ENCODE results near the gene TSPAN12. TPM values are rescaled to one million over a fixed set of nuclear protein-coding genes. Genes with fewer than 3 reads are reported as not detected.

TSPAN12 gene
- total and polyA plus RNA-seq, 7 donors, result 1.5 to 3.8 (median 2.3) TPM

- no peak overlapping the region for H3K27ac ChIP-seq
- no peak for DNase-seq
- no peaks in the 10 kb centered on the region for H3K4me1 ChIP-seq
- ATAC-seq, result no peak
- intact Hi-C loops (cut with DNase I), result no loop called here
- no peak for TF ChIP-seq CTCF (IDR thresholded peaks at IDR 0.05)
- 86 to 100% (median 93%) methylated on average over 1 of the region's 1 CpG for WGBS, 3 donors
- no peak overlapping the region for H3K4me3 ChIP-seq
- H3K27me3 ChIP-seq (ENCODE audit: insufficient read depth in 3 of 3, low read length in 2 of 3), result no peaks in the 10 kb centered on the region
- no peaks in the 10 kb centered on the region for H3K9me3 ChIP-seq
- H3K36me3 ChIP-seq (ENCODE audit: insufficient read depth in 1 of 2, low read depth in 1 of 2), result no peaks in the 10 kb centered on the region
Measured at GRCh38 chr7:120867932-120868331, 10.0 kb upstream of the TSPAN12 start.

- 20 to 42% (median 29%) methylated on average over 1 of the region's 1 CpG for WGBS, 3 donors
- Histone ChIP-seq H3K27ac (no peak overlapping the region), H3K4me3 (no peak overlapping the region), H3K4me1 (no peaks in the 10 kb centered on the region), H3K9me3 (no peaks in the 10 kb centered on the region), H3K27me3 (ENCODE audit: insufficient read depth in 3 of 3, low read length in 2 of 3) (no peaks in the 10 kb centered on the region), H3K36me3 (ENCODE audit: insufficient read depth in 1 of 2, low read depth in 1 of 2) (no peaks in the 10 kb centered on the region)
- no peak for DNase-seq
- TF ChIP-seq CTCF (IDR thresholded peaks at IDR 0.05), result no peak
- no peak for ATAC-seq
- intact Hi-C loops (cut with DNase I), result no loop called here
Measured at GRCh38 chr7:120865191-120865981, 7.4 kb upstream of the TSPAN12 start.

DNA sequence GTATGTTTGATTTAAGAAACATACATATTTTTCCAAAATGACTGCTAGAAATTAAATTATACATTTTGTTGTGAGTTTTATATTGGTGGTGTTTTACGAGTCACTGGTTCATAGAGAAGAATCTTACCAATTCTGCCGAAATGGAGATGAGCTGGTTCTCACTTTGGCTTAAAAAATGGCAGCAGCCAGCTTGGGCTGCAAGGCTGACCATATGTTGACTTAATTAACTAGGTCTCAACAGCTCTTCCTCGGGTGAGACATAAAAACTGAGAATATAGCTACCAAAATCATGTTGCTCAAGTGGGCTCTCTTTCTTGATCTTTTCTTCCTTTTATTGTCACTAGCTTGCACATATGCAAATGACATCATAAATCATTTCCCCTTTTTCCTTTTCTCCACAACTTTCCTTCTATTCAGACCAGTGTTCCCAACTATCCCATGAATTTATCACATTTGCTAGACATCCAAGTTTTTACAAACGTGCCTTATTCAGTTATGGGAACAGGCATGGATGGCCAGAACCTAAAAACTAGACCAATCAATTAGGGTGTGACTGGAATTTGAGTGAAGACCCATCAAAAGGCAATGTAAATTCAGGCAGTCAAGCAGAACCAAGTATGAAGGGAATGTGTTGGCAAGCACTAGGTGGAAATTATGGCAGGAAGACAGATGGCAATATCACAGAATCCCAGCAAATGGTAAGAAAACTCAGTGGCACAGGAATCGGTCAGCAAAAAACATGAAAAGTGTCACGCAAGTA, 6.4 kb upstream of the TSPAN12 start:
- TF ChIP-seq CTCF (IDR thresholded peaks at IDR 0.05), result no peak
- intact Hi-C loops (cut with DNase I), result no loop called here
- H3K27ac ChIP-seq, result no peak overlapping the region
- no peaks in the 10 kb centered on the region for H3K36me3 ChIP-seq (ENCODE audit: insufficient read depth in 1 of 2, low read depth in 1 of 2)
- H3K4me3 ChIP-seq, result no peak overlapping the region
- DNase-seq (no peak), ATAC-seq (no peak)
- WGBS, 3 donors, result 47 to 51% (median 48%) methylated on average over 6 of the region's 6 CpGs
- no peaks in the 10 kb centered on the region for H3K4me1 ChIP-seq
- no peaks in the 10 kb centered on the region for H3K9me3 ChIP-seq
- no peaks in the 10 kb centered on the region for H3K27me3 ChIP-seq (ENCODE audit: insufficient read depth in 3 of 3, low read length in 2 of 3)

- no peak for TF ChIP-seq CTCF (IDR thresholded peaks at IDR 0.05)
- 34 to 57% (median 39%) methylated on average over 3 of the region's 3 CpGs for WGBS, 3 donors
- Histone ChIP-seq H3K4me1 (no peaks in the 10 kb centered on the region), H3K9me3 (no peaks in the 10 kb centered on the region), H3K27me3 (ENCODE audit: insufficient read depth in 3 of 3, low read length in 2 of 3) (no peaks in the 10 kb centered on the region), H3K4me3 (no peak overlapping the region), H3K27ac (no peak overlapping the region), H3K36me3 (ENCODE audit: insufficient read depth in 1 of 2, low read depth in 1 of 2) (no peaks in the 10 kb centered on the region)
- ATAC-seq, result no peak
- no peak for DNase-seq
- intact Hi-C loops (cut with DNase I), result no loop called here
Measured at GRCh38 chr7:120862987-120863590, 5.1 kb upstream of the TSPAN12 start.
